Urinary bladder (tissue), 4 donors: Measurements from ENCODE around the gene RPUSD1. TPM values are rescaled to one million over a fixed set of nuclear protein-coding genes. Genes with fewer than 3 reads are reported as not detected.
"Not testable (repeated sequence)": the region's sequence is repeated elsewhere in the genome, so short reads cannot be mapped to it uniquely, and the experiment has no call there.

Experiments
- DNase-seq: peaks from one replicate; pipeline ENCODE4 v3.0.0-alpha.2; 2015; ENCODE audit errors: extremely low spot score
- H3K27ac ChIP-seq: one replicate; pipeline ENCODE4 v1.5.1; 2013; ENCODE audit warnings: low read depth, mild to moderate bottlenecking, moderate library complexity
- H3K36me3 ChIP-seq: one replicate; pipeline ENCODE4 v1.6.1; 2013; ENCODE audit warnings: mild to moderate bottlenecking, moderate library complexity; ENCODE audit not compliant: insufficient read depth
- H3K4me1 ChIP-seq: one replicate; pipeline ENCODE4 v1.6.1; 2013; ENCODE audit warnings: mild to moderate bottlenecking, moderate library complexity; ENCODE audit not compliant: insufficient read depth
- H3K4me3 ChIP-seq: one replicate; pipeline ENCODE4 v1.5.1; 2013; ENCODE audit warnings: low read depth, low read length
- WGBS: extraction: QIAGEN DNeasy Blood & Tissue Kit; methylation state at CpG from one replicate; pipeline ENCODE4 v1.1.7; 2013; 5-methylcytosine and 5-hydroxymethylcytosine counted together
- polyA plus RNA-seq: library from polyadenylated mRNA; stranded (reverse); fragments of 200-250 nt; gene quantifications from one replicate; pipeline ENCODE4 v1.2.3, GENCODE V29; 2013
- total RNA-seq: library from RNA; depleted of rRNA; stranded (reverse); fragments of >200 nt; gene quantifications from one replicate; pipeline ENCODE4 v1.2.3, GENCODE V29; 2014
- donor health status: healthy with polysubstance abuse.
- donor health status: healthy.

Gene RPUSD1
- total and polyA plus RNA-seq, 2 donors = 8.1 to 21.6 TPM

GRCh38 chr16:778909-779527 lies 9.2 kb downstream of the RPUSD1 start:
- Histone ChIP-seq H3K4me3 (no peak overlapping the region), H3K27ac (no peak overlapping the region), H3K36me3 (no peaks in the 10 kb centered on the region), H3K4me1 (no peaks in the 10 kb centered on the region)
- DNase-seq = no peak
- WGBS = 85% methylated on average over 6 of the region's 6 CpGs

GRCh38 chr16:778447-778846 lies 9.7 kb downstream of the RPUSD1 start:
- Histone ChIP-seq H3K36me3 (no peaks in the 10 kb centered on the region), H3K4me1 (no peaks in the 10 kb centered on the region), H3K4me3 (no peak overlapping the region), H3K27ac (no peak overlapping the region)
- 76% methylated on average over 11 of the region's 11 CpGs for WGBS
- no peak for DNase-seq

- H3K4me1 ChIP-seq = no peaks in the 10 kb centered on the region
- WGBS = 26% methylated on average over 16 of the region's 16 CpGs
- DNase-seq = no peak
- H3K36me3 ChIP-seq = no peaks in the 10 kb centered on the region
- no peak overlapping the region for H3K27ac ChIP-seq
- H3K4me3 ChIP-seq = no peak overlapping the region
These were observed 10.4 kb downstream of the RPUSD1 start for GRCh38 chr16:777826-778225.

- H3K4me1 ChIP-seq = no peaks in the 10 kb centered on the region
- H3K36me3 ChIP-seq = no peaks in the 10 kb centered on the region
- WGBS = 80% methylated on average over 9 of the region's 9 CpGs
- no peak overlapping the region for H3K27ac ChIP-seq
- no peak for DNase-seq
- no peak overlapping the region for H3K4me3 ChIP-seq
These were observed 11.4 kb downstream of the RPUSD1 start for GRCh38 chr16:776824-777223.

GRCh38 chr16:776298-776697 lies 11.9 kb downstream of the RPUSD1 start:
- H3K36me3 ChIP-seq, DNase-seq, H3K4me3 ChIP-seq, H3K4me1 ChIP-seq, H3K27ac ChIP-seq: not testable (repeated sequence)
- 88% methylated on average over 10 of the region's 10 CpGs for WGBS

- DNase-seq = no peak
- H3K4me1 ChIP-seq = no peaks in the 10 kb centered on the region
- H3K4me3 ChIP-seq = no peak overlapping the region
- no peaks in the 10 kb centered on the region for H3K36me3 ChIP-seq
- H3K27ac ChIP-seq = no peak overlapping the region
- WGBS = 71% methylated on average over 36 of the region's 36 CpGs
These were observed 12.9 kb downstream of the RPUSD1 start for GRCh38 chr16:775236-775796.

GRCh38 chr16:774086-775001 lies 13.8 kb downstream of the RPUSD1 start:
- no peak for DNase-seq
- Histone ChIP-seq H3K27ac (no peak overlapping the region), H3K4me1 (no peaks in the 10 kb centered on the region), H3K4me3 (no peak overlapping the region), H3K36me3 (no peaks in the 10 kb centered on the region)
- WGBS = 81% methylated on average over 46 of the region's 46 CpGs

- Histone ChIP-seq H3K27ac (no peak overlapping the region), H3K4me3 (no peak overlapping the region), H3K4me1 (no peaks in the 10 kb centered on the region), H3K36me3 (no peaks in the 10 kb centered on the region)
- 87% methylated on average over 18 of the region's 18 CpGs for WGBS
- no peak for DNase-seq
These were observed 15.2 kb downstream of the RPUSD1 start for GRCh38 chr16:772959-773358.

- Histone ChIP-seq H3K27ac (no peak overlapping the region), H3K36me3 (no peaks in the 10 kb centered on the region), H3K4me3 (no peak overlapping the region), H3K4me1 (no peaks in the 10 kb centered on the region)
- WGBS = 68% methylated on average over 13 of the region's 13 CpGs
- DNase-seq = no peak
These were observed 17.8 kb downstream of the RPUSD1 start for GRCh38 chr16:770411-770810.

- H3K4me1 ChIP-seq = no peaks in the 10 kb centered on the region
- 75% methylated on average over 19 of the region's 19 CpGs for WGBS
- DNase-seq = no peak
- no peak overlapping the region for H3K27ac ChIP-seq
- no peak overlapping the region for H3K4me3 ChIP-seq
- H3K36me3 ChIP-seq = no peaks in the 10 kb centered on the region
These were observed 18.2 kb downstream of the RPUSD1 start for GRCh38 chr16:769934-770333.

- WGBS = 53% methylated on average over 20 of the region's 20 CpGs
- H3K4me1 ChIP-seq = no peaks in the 10 kb centered on the region
- DNase-seq = no peak
- H3K4me3 ChIP-seq = no peak overlapping the region
- no peaks in the 10 kb centered on the region for H3K36me3 ChIP-seq
- no peak overlapping the region for H3K27ac ChIP-seq
These were observed 18.9 kb downstream of the RPUSD1 start for GRCh38 chr16:769184-769784.

- H3K36me3 ChIP-seq = no peaks in the 10 kb centered on the region
- H3K4me3 ChIP-seq = no peak overlapping the region
- H3K4me1 ChIP-seq = no peaks in the 10 kb centered on the region
- H3K27ac ChIP-seq = no peak overlapping the region
- 66% methylated on average over 21 of the region's 21 CpGs for WGBS
- DNase-seq = no peak
These were observed 19.8 kb downstream of the RPUSD1 start for GRCh38 chr16:768428-768827.

- H3K4me3 ChIP-seq = no peak overlapping the region
- H3K27ac ChIP-seq = no peak overlapping the region
- no peak for DNase-seq
- H3K4me1 ChIP-seq = no peaks in the 10 kb centered on the region
- 78% methylated on average over 32 of the region's 38 CpGs for WGBS
- no peaks in the 10 kb centered on the region for H3K36me3 ChIP-seq
These were observed 20.4 kb downstream of the RPUSD1 start for GRCh38 chr16:767743-768235.
